GM19455 (cell line): ENCODE data around the gene TAS1R3.

Source experiments
- ATAC-seq: cut with Tn5 transposase; IDR thresholded peaks from one replicate; pipeline ENCODE4 v1.9.1; 2021; ENCODE audit not compliant: unreplicated experiment

TAS1R3 gene

DNA sequence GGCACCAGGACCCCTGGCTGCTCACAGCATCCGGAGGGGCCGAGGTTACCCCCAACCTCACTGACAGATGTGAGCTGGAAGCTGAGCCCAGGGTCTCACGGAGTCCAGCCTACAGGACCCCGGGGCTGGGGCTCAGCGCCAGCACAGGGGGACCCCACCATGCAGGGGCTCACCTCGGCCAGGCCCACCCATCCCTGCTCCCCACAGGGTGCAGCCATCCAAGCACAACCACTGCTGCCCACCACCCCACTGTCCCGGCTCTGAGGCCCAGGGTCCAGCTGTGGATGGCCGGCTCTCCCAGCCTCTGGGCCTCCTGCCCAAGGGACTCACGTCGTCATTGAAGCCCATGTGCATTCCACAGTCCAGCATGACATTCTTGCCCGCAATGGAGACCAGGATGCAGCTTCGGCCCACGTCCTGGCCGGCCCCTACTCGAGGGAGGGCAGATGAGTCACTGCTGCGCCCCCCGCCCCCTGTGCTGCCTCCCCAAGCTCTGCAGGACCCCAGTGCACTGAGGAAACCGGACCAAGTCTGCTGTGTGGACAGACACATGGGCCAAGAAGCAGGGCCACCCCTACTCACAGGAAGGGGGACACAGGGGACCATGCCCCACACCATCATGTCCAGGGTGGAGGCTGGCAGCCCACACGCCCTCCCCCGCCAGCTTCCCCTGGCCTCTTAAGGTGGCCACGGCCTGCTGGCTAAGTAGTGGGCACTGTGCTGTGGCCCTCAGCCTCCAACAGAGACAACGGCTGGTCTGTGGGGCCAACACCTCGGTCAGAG is 10.2 kb upstream of the TAS1R3 start:
- ATAC-seq = no peak

DNA sequence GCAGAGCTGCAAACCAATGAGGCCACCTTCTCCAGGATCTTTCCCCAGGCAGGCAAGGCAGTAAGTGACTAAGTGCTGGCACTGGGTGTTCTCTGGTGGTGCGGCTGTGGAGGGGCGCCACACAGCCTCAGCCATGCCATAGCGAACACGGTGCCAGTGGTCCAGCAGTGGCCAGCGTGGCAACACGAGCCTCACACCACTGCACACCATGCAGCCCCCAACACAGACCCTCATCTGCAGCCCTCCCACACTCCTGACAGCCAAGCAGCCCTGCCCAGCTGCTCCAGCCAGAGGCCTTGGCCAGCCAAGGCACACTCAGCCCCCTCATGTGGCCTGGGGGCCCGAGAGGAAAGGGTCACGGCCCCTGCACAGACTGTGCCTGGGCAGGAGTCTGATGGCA is 9.6 kb upstream of the TAS1R3 start:
- ATAC-seq = no peak

DNA sequence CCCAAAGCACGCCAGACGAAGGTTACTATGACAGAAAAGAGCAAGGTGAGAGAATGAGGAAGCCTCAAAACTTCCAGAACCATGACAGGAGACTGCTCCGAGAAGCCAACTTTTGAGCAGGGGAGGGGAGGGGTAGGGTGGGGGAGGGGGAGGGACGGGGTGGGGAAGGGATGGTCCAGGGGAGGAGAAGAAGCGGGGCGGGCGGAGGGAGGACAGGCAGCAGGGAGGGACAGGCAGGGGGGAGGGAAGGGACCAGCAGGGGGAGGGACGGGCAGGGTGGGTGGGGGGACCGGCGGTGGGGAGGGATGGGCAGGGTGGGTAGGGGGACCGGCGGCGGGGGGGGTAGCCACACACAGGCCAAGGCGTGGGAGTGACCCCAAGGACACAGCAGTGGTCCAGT is 8.7 kb upstream of the TAS1R3 start:
- ATAC-seq = no peak

DNA sequence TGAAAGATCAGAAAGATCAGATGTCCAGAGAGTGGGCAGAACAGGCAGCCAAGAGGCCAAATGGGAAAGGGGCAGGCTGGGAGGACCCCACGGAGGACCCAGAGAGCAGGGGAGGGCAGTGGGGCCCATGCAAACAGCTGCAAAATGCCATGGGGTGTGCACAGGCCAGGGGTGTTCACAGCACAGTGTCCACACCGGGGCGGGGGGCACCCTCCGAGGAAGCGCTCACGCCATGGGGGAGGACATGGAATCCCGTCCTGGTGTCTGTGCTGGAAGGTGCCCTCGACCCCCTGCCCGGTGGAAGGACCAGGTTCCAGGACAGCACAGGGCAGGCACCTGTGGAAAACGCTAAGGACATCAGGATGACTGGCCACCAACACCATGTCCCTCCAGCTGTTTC is 8.1 kb upstream of the TAS1R3 start:
- ATAC-seq = no peak

DNA sequence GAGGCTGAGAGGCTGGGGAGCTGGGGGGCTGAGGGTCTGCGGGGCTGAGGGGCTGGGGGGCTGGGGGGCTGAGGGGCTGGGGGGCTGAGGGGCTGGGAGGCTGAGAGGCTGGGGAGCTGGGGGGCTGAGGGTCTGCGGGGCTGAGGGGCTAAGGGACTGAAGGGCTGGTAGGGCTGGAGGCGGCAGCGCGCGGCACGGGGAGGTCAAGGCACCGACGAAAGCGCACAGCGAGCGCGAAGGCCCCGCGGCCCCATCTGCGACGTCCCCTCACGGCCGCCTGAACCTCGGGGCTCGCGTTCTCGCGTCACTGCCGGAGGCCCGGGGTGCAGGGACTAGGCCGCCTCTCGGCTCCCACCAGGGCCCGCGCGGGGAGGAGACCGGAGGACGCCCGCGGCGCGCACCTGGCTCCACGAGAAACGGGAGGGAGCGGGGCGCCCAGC is 7.0 kb upstream of the TAS1R3 start:
- ATAC-seq = peak; percentile 31

DNA sequence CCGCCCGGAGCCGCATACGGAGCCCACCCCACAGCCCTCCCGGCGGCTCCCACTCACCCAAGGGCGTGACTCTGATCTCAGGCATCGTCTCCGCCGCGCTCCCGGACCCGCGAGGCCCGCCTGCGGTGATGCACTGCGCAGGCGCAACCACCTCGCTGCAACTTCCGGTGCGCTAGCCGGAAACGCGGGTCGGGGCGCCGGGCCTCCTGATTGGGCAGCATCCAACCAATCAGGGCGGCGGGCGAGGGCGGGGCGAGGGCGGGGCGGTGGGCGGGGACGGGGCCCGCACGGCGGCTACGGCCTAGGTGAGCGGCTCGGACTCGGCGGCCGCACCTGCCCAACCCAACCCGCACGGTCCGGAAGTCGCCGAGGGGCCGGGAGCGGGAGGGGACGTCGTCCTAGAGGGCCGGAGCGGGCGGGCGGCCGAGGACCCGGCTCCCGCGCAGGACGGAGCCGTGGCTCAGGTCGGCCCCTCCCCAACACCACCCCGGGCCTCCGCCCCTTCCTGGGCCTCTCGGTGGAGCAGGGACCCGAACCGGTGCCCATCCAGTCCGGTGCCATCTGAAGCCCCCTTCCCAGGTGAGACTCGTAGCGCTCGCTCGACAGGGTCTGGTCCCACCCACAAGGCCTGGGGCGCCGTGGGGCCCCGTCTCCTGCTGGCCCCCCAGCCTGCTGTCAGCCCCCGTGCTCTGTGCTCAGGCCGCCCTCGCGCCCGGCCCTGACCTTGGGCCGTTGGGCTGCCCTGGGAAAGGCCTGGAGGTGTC is 6.4 kb upstream of the TAS1R3 start, which contains the start of the genes CPTP and INTS11:
Gene CPTP (plus strand): TSS at position 279 of the 764 bp plus-strand sequence. CDS start 2,109 bp downstream, outside the sequence.
Gene INTS11 (minus strand): TSS at position 137 of the 764 bp plus-strand sequence. CDS start 52 bp downstream, at position 85.
- peak; percentile 69 for ATAC-seq

DNA sequence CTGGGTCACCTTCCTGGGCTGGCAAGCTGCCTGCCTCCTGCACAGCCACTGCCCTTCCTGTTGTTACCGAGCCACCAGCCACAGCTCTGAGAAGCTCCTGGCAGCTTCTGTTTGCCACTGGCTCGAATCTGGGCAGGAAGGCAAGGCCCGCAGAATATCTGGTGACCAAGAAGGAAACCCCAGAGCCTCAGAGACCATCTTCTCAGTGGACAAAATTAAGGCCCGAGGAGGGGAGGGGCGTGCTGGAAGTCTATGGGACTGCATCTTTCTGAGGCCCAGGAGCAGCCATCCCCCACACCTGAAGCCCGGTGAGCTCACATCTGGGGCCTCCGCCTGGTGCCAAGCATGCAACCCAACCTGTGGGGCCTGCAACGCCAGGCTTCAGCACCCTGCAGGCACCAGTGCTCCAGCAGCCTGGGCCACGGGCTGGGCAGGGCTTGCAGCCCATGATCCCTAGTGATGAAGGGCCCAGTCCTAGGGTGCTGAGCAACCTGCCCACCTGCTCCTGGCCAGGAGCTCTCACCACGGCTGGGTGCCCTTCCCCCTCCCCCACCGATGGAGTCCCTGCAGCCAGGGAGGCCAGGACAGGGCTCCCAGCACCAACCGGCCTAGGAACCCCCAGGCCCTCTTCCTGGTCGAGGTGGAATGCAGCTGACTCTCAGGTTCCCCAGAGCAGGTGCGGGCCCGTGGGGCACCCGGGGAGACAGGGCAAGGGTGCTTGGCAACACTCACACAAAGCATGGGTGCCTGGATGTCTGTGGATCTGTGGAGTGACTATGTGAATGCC is 5.6 kb upstream of the TAS1R3 start:
- no peak for ATAC-seq

DNA sequence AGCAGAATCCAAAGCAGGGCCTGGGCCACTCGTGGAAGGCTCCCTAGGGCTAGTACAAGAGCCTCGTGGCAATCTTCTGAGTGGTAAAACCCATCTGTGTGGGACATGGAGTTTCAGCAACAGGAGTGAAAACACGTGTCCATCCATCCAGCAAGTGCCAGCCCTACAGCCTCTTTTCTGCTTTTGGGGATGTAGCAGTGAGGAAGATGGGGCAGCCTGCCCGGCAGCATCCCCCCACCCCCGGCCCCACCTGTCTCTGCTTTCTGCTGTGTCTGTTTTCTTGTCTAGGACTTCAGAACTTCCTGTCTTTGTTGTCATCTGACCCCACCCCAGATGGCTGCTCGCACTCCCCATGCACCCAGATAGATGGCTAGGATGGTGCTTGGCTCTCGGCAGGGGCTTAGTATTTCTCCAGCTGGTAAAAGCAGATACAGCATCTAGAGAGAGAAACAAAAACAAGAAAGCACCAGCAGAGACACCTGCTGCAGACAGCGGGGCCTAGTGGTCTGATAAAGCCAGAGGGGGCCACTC is 4.9 kb upstream of the TAS1R3 start:
- no peak for ATAC-seq

DNA sequence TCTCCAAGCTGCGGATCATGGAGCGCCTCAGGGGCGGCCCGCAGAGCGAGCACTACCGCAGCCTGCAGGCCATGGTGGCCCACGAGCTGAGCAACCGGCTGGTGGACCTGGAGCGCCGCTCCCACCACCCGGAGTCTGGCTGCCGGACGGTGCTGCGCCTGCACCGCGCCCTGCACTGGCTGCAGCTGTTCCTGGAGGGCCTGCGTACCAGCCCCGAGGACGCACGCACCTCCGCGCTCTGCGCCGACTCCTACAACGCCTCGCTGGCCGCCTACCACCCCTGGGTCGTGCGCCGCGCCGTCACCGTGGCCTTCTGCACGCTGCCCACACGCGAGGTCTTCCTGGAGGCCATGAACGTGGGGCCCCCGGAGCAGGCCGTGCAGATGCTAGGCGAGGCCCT is 3.8 kb upstream of the TAS1R3 start:
- no peak for ATAC-seq

DNA sequence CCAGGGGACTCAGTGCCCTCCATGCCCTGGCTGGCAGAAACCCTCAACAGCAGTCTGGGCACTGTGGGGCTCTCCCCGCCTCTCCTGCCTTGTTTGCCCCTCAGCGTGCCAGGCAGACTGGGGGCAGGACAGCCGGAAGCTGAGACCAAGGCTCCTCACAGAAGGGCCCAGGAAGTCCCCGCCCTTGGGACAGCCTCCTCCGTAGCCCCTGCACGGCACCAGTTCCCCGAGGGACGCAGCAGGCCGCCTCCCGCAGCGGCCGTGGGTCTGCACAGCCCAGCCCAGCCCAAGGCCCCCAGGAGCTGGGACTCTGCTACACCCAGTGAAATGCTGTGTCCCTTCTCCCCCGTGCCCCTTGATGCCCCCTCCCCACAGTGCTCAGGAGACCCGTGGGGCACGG is 2.8 kb upstream of the TAS1R3 start:
- no peak for ATAC-seq

DNA sequence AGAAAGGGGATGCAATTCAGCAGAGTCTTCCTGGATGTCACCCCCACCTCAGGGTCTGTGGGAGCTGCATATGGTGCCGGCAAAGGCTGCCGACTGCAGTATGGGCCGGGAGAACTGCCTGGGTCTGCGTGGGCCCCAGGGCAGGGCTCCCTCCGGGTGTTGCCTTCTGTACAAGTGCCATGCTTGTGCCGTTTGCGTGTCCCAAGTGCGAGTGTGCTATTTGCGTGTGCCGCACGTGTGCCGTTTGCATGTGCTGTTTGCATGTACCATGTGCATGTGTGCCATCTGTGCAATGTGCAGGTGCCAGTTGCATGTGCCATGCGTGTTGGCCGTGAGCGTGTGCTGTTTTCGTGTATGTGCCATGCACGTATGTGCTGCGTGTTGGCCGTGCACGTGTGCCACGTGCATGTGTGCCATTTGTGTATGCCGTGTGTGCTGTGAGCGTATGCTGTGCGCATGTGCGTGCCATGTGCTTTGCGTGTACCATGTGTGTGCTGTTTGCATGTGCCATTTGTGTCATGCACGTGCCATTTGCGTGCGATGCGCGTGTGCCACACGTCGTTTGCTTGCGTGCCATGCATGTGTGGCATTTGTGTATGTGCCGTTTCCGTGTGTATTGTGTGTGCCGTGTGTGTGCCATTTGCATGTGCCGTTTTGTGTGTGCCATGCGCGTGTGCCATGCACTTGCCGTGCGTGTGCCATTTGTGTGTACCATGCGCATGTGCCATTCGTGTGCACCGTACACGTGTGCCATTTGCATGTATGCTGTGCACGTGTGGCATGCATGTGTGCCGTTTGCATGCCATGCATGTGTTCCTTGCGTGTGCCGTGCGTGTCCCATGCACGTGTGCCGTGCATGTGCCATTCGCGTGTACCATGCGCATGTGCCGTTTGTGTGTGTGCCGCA is 1.5 kb upstream of the TAS1R3 start:
- ATAC-seq = no peak

DNA sequence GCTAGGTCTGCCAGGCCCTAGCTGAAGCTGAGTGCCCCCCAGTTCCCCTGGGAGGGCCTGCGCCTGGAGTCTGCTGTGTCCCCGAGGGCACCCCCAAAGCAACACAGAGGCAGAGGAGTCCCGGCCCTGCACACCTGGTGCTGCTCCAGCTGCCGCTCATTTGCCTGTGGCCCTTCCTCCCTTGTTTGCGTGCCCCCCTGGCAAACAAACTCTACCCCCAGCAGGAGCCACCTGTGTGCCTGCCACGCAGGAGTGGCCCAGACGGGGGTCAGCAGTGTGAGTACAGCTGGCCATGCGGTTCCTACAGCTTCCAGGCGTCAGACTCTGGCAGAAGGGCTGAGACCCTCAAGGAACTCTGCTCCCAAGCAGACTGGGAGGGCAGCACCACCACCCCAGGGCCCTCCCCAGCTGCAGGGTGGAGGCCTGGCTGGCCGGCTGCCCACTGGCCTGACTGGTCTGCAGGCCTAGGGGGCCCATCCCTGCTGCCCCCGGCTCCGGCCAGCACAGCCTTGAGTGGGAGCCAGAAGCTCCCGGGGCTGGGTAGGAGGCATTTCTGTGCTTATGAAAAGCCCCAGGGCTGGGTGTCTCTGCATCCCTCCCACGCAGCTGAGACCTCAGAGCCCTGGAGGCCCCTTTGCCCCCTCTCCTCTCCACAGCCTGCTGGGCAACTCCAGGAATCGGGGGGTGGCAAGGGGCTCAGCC is 563 bp upstream of the TAS1R3 start:
- no peak for ATAC-seq

DNA sequence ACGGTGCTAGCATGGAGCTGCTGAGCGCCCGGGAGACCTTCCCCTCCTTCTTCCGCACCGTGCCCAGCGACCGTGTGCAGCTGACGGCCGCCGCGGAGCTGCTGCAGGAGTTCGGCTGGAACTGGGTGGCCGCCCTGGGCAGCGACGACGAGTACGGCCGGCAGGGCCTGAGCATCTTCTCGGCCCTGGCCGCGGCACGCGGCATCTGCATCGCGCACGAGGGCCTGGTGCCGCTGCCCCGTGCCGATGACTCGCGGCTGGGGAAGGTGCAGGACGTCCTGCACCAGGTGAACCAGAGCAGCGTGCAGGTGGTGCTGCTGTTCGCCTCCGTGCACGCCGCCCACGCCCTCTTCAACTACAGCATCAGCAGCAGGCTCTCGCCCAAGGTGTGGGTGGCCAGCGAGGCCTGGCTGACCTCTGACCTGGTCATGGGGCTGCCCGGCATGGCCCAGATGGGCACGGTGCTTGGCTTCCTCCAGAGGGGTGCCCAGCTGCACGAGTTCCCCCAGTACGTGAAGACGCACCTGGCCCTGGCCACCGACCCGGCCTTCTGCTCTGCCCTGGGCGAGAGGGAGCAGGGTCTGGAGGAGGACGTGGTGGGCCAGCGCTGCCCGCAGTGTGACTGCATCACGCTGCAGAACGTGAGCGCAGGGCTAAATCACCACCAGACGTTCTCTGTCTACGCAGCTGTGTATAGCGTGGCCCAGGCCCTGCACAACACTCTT is 1.1 kb downstream of the TAS1R3 start:
- no peak for ATAC-seq

DNA sequence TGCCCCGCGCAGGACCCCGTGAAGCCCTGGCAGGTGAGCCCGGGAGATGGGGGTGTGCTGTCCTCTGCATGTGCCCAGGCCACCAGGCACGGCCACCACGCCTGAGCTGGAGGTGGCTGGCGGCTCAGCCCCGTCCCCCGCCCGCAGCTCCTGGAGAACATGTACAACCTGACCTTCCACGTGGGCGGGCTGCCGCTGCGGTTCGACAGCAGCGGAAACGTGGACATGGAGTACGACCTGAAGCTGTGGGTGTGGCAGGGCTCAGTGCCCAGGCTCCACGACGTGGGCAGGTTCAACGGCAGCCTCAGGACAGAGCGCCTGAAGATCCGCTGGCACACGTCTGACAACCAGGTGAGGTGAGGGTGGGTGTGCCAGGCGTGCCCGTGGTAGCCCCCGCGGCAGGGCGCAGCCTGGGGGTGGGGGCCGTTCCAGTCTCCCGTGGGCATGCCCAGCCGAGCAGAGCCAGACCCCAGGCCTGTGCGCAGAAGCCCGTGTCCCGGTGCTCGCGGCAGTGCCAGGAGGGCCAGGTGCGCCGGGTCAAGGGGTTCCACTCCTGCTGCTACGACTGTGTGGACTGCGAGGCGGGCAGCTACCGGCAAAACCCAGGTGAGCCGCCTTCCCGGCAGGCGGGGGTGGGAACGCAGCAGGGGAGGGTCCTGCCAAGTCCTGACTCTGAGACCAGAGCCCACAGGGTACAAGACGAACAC is 1.8 kb downstream of the TAS1R3 start:
- no peak for ATAC-seq

DNA sequence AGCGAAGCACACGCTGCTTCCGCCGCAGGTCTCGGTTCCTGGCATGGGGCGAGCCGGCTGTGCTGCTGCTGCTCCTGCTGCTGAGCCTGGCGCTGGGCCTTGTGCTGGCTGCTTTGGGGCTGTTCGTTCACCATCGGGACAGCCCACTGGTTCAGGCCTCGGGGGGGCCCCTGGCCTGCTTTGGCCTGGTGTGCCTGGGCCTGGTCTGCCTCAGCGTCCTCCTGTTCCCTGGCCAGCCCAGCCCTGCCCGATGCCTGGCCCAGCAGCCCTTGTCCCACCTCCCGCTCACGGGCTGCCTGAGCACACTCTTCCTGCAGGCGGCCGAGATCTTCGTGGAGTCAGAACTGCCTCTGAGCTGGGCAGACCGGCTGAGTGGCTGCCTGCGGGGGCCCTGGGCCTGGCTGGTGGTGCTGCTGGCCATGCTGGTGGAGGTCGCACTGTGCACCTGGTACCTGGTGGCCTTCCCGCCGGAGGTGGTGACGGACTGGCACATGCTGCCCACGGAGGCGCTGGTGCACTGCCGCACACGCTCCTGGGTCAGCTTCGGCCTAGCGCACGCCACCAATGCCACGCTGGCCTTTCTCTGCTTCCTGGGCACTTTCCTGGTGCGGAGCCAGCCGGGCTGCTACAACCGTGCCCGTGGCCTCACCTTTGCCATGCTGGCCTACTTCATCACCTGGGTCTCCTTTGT is 2.6 kb downstream of the TAS1R3 start:
- ATAC-seq = no peak

DNA sequence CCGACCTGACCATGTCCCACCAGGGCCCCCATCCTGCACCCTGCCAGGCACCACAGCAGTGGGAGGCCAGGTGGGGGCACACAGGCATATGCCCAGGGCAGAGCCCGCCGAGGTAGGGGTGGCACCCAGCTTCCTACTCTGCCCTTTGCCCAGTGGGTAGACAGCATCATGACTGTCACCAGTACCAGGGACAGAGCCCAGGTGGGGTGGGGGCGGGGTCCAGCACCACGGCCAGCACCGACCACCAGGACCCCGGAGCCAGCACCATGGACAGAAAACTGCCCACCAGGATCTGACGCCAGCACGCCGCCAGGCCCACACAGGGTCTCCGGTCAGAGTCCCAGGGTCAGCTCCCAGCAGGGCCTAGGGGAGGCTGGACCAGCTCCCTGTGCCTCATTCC is 3.8 kb downstream of the TAS1R3 start:
- ATAC-seq = no peak

DNA sequence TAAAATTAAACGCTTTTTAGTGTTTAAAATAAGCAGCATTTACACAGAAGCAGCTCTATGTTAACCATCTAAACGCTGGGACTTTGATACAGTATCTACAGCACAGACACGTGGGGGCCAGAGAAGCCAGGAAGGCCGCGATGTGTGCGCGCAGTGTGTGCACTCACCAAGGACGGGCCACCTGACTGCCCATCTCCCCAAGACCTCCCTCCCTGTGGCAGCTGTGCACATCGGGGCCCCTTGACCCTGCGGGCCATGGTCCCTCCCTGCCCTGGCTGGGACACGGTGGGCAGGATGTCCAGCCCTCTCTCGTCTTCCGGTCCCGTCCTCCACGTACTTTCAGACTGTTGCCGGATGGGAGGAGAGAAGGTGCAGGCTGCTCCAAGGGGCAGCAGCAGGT is 4.2 kb downstream of the TAS1R3 start:
- ATAC-seq = no peak

DNA sequence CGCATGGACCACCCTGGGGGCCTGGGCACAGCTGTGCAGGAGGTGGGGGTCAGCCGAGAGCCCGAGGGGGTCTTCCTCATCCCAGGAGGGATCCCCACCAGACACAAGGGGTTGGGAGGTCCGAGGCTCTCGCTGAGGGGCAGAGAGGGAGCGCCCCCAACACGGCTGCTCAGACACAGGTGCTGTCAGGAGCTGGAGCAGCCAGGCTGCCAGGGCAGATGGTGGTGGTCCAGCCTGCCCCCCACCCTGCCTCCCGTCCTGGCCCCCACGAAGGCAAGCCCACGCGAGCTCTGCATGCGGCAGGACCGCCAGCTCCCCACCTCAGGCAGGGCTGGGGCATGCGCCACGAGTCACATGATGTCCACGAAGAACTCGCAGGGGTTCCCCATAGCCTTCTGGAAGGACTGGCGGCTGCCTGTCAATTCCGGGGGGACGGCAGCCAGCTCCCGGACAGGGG is 4.7 kb downstream of the TAS1R3 start:
- no peak for ATAC-seq
